ENCODE results near the gene LNPEP.

DNA sequence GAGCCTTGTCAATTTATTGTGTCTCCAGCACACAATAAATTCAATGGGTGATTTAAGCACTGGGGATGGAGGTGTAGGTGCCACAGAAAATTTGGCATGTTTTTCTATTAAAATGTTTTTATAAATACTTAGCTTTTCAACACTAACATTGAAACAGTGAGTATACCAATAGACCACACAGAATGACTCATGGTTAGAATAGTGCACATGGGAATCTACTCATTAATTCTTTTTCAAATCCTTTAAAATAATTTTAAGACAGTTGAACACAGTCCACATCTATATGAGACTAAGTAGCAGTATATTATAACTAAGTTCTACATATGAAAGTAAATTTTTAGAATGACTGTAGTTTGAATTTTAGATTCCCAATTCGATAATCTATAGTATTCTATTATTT lies 67.1 kb downstream of the LNPEP start:
- TF ChIP-seq, protein P1, sequence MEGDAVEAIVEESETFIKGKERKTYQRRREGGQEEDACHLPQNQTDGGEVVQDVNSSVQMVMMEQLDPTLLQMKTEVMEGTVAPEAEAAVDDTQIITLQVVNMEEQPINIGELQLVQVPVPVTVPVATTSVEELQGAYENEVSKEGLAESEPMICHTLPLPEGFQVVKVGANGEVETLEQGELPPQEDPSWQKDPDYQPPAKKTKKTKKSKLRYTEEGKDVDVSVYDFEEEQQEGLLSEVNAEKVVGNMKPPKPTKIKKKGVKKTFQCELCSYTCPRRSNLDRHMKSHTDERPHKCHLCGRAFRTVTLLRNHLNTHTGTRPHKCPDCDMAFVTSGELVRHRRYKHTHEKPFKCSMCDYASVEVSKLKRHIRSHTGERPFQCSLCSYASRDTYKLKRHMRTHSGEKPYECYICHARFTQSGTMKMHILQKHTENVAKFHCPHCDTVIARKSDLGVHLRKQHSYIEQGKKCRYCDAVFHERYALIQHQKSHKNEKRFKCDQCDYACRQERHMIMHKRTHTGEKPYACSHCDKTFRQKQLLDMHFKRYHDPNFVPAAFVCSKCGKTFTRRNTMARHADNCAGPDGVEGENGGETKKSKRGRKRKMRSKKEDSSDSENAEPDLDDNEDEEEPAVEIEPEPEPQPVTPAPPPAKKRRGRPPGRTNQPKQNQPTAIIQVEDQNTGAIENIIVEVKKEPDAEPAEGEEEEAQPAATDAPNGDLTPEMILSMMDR (conservative IDR thresholded peaks at IDR 0.05): no peak
- TF ChIP-seq EZH2 (IDR thresholded peaks at IDR 0.05; ENCODE audit: low read depth): no peak
